Measurements from ENCODE around the gene FKBP4.

The FKBP4 gene

DNA sequence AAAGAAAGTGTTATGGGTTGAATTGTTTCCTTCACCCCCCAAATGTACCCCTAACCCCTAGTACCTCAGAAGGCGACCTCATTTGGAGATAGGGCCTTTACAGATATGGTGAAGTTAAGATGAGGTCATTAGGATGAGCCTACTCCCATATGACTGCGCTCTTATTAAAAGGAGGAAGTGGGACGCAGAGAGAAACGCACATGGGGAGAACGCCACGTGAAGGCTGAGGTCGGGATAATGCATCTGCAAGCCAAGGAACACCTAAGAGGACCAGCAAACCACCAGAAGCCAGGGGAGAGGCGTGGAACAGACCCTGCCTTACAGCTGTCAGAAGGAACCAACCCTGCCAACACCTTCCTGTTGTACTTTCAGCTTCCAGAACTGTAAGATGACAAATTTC lies 41.8 kb downstream of the FKBP4 start:
- no peak overlapping the region for H3K4me3 ChIP-seq
- H3K27ac ChIP-seq, result no peak overlapping the region

DNA sequence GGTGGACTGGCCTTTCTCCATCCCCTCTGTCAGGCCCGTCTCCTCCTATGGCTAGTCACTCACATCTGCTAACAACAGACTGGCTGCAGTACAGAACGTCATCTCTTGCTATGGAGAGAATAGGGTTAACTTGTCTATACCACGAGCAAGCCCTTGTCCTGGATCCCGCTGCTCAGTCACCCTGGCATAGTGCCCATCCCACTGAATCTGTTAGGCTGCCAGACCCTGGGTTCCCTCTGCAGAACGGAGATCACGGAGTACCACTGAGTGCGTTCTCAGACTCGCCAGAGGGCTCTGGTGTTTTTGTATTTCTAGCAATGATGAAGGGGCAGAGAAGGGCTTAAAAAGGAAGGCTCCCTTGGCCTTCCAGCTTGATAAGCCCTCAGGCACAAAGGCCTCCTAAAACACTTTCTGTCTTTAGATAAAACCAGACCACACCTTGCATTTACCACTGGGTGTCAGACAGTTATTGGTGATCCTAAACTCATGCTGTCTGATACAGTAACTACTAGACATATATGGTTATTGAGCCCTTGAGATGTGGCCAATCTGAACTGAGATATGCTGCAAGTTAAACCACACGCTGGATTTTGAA lies 46.4 kb downstream of the FKBP4 start:
- H3K27ac ChIP-seq, result no peak overlapping the region
- H3K4me3 ChIP-seq, result no peak overlapping the region

DNA sequence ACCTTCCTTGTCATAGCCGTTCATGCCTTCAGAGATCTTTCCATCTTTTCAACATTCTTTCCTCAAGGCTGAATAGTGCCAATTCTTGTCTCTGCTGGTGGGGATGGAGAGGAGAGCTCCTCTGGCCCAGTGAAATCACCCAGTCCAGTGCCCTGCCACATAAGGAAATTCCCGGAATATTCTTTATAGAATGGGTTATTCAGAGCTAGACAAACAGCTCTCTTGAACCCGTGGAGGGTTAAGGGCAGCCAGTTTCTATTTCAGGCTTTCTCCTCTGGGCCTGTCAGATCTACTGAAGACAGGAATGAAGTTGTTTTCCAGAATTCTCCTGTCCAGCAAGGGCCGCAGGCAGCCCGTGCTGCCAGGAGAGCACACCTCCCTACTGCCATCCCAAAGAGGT lies 48.2 kb downstream of the FKBP4 start:
- H3K4me3 ChIP-seq, result no peak overlapping the region
- H3K27ac ChIP-seq, result no peak overlapping the region

DNA sequence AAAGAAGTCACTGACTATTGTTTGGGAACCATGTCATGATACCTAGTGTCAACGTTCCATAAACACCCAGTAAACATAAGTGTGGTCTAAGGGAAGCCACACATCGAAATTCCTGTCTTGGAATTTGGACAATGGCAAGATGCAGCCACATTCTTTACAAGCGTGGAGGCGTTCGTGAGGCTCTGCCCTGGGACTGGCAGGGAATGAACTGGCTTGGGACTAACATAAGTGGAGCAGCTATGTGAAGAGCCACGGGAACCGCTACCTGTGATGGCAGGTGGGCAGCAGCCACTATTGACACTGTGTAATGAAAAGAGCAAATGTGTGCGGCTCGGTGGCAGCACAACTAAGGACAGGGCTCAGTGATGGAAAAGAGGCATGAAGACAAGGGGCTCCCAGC lies 50.0 kb downstream of the FKBP4 start:
- H3K27ac ChIP-seq, result no peak overlapping the region

DNA sequence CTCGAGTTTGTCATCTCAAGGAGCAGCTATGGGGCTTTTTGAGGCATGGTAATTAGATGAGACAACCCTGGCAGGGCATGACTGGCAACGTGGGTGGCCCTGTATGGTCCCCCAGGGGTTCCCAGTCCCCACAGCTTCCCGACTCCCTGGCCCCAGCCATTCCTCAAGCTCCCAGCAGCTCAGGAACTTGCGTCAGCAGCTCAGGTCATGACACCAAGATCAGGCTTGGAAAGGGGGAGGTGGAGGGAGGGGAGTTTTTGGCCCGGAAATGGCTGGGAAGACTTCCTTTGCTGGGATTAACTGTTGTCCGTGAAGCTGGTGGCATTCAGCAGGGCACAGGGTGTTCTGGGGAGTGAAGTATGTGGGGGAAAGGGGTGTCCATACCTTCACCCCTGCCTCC lies 50.5 kb downstream of the FKBP4 start:
- Histone ChIP-seq H3K4me3 (no peak overlapping the region), H3K27ac (no peak overlapping the region)

More for the DNA sequence above, 50.0 kb downstream of the FKBP4 start:
- H3K4me3 ChIP-seq, result no peak overlapping the region

DNA sequence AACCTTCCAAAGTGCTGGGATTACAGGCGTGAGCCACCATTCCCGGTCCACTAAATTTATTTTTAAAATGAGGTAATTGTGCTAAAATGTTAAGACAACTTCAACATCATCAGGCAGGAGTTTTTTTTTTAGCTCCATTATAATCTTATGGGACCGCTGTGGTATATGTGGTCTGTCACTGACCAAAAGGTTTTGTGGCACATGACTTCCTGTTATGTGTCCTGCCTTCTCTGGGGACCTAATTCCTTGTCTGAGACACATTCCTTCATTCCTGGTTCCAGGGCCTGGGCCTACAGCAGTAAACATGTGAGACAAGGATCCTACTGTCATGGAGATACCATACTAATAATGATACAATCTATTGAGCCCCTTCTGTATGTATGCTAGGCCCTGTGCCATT lies 57.2 kb downstream of the FKBP4 start:
- no peak overlapping the region for H3K4me3 ChIP-seq
- H3K27ac ChIP-seq, result no peak overlapping the region

DNA sequence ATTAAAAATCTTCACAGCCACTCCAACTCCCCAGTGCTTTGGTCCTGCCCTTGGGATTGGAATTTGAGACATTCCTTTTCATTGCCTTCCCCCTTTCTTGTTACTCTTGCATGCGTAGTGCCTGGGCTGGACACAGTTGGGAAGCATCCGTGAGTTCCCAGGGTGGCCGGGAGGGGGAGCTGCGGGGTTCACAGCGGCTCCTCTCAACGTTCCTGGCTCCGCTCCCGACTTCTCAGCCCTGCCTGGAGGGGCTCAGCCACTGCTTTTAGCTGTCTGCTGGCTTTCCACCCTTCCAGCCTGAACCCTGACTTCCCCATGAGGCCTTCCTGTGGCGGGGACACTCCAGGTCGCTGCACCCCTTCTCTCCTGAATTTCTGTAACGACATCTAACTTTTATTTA lies 58.9 kb downstream of the FKBP4 start:
- Histone ChIP-seq H3K27ac (no peak overlapping the region), H3K4me3 (no peak overlapping the region)
